Endothelial cell of umbilical vein (primary cell): ENCODE data around the gene ITPR2.

Source experiments
- EZH2 ChIP-seq: IDR thresholded peaks from 2 replicates; pipeline ENCODE4 v1.6.1; 2012; ENCODE audit warnings: borderline replicate concordance, low read depth, mild to moderate bottlenecking, moderate library complexity, low read length, inconsistent platforms; ENCODE audit not compliant: severe bottlenecking
- JUN ChIP-seq: IDR thresholded peaks from 2 replicates; pipeline ENCODE4 v1.6.1; 2011; ENCODE audit warnings: borderline replicate concordance, low read depth; ENCODE audit not compliant: insufficient read length, insufficient read depth
- MYC ChIP-seq: IDR thresholded peaks from one replicate; pipeline ENCODE4 v1.6.1; 2011; ENCODE audit warnings: mild to moderate bottlenecking, low read depth, low read length
- TF ChIP-seq, protein P1 (sequence below), 2 donors: IDR thresholded peaks; 1 replicate in 1 of 2; 2 replicates in 1 of 2; pipeline ENCODE4 v1.5.1; 2011; ENCODE audit warnings: low read length in 2 of 2, mild to moderate bottlenecking in 2 of 2, moderate library complexity in 2 of 2, control low read depth in 1 of 2, inconsistent platforms in 1 of 2, low read depth in 1 of 2; ENCODE audit not compliant: insufficient read depth in 1 of 2; ENCODE audit errors: extremely low read depth in 1 of 2
- TF ChIP-seq, protein P2 (sequence below): IDR thresholded peaks from 2 replicates; pipeline ENCODE4 v1.6.1; 2011; ENCODE audit not compliant: insufficient read depth, insufficient read length

DNA sequence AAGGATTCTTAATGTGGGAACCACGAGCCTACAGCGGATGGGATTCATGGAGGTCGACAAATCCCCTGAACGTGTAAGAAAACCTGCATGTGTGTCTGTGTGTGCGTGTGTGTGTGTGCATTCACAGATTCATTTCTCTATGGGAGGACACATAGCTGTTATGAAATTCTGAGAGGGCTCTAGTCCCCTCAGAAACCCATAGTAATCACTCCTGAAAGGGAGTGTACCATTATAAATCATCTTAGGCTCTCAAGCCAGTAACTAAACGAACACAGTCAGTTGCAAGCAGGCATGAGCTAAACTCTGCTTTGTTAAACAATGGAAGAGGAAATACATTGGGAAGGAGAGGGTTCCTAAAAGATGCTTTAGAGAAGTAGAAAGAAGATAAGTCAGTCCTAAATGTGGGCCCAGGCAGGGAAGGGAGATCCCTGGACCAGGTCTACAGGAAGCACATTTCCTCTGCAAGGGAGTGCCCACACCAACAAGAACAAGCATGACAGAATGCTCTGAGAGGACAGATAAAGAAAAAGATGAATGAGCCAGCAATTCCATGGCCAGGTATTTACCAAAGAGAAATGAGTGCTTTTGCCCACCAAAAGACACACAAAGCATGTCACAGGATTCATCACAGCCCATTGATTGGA lies 91.3 kb downstream of the ITPR2 start:
- TF ChIP-seq, protein P1, sequence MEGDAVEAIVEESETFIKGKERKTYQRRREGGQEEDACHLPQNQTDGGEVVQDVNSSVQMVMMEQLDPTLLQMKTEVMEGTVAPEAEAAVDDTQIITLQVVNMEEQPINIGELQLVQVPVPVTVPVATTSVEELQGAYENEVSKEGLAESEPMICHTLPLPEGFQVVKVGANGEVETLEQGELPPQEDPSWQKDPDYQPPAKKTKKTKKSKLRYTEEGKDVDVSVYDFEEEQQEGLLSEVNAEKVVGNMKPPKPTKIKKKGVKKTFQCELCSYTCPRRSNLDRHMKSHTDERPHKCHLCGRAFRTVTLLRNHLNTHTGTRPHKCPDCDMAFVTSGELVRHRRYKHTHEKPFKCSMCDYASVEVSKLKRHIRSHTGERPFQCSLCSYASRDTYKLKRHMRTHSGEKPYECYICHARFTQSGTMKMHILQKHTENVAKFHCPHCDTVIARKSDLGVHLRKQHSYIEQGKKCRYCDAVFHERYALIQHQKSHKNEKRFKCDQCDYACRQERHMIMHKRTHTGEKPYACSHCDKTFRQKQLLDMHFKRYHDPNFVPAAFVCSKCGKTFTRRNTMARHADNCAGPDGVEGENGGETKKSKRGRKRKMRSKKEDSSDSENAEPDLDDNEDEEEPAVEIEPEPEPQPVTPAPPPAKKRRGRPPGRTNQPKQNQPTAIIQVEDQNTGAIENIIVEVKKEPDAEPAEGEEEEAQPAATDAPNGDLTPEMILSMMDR (IDR thresholded peaks at IDR 0.05; ENCODE audit: extremely low read depth in 1 of 2, insufficient read depth in 1 of 2, low read depth in 1 of 2, low read length in 2 of 2) = no peak
- TF ChIP-seq JUN (no peak), MYC (no peak), EZH2 (no peak)
- TF ChIP-seq, protein P2, sequence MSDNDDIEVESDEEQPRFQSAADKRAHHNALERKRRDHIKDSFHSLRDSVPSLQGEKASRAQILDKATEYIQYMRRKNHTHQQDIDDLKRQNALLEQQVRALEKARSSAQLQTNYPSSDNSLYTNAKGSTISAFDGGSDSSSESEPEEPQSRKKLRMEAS = no peak
